ENCODE results near the gene PAPPA2. TPM values are rescaled to one million over a fixed set of nuclear protein-coding genes. Genes with fewer than 3 reads are reported as not detected.
A peak's percentile ranks its signal among the peaks of the same experiment; 100 is the strongest.

The PAPPA2 gene
- total and polyA plus RNA-seq, 11 donors, result 0.04 to 1.5 (median 0.38) TPM

- WGBS, 4 donors, result 12 to 34% (median 15%) methylated on average over 2 of the region's 2 CpGs
- peak overlapping the region in 8 of 12 donors; percentile 23 to 66 (median 34) for H3K27ac ChIP-seq
- no peak for TF ChIP-seq POLR2A (IDR thresholded peaks at IDR 0.05)
- no peak for TF ChIP-seq CTCF (IDR thresholded peaks at IDR 0.05)
- H3K4me1 ChIP-seq, result peaks cover 0 to 11% (median 0%) of the 10 kb centered on the region in 12 donors
- peak in 3 of 5 donors; percentile 35 to 50 (median 36) for DNase-seq
- no peak overlapping the region for H3K4me3 ChIP-seq
- H3K36me3 ChIP-seq, result no peaks in the 10 kb centered on the region
- intact Hi-C loops (cut with DNase I), result no loop called here
- no peaks in the 10 kb centered on the region for H3K27me3 ChIP-seq
- H3K9me3 ChIP-seq, result no peaks in the 10 kb centered on the region
- ATAC-seq, result peak; percentile 47 to 93 (median 83)
Measured at GRCh38 chr1:176669782-176670181, 206.8 kb downstream of the PAPPA2 start.

GRCh38 chr1:176670853-176671252 is 207.9 kb downstream of the PAPPA2 start:
- H3K27me3 ChIP-seq, result no peaks in the 10 kb centered on the region
- H3K4me3 ChIP-seq, result no peak overlapping the region
- no peaks in the 10 kb centered on the region for H3K9me3 ChIP-seq
- intact Hi-C loops (cut with DNase I), result no loop called here
- 74 to 85% (median 82%) methylated on average over 3 of the region's 3 CpGs for WGBS, 4 donors
- no peak overlapping the region for H3K27ac ChIP-seq
- peaks cover 0 to 11% (median 0%) of the 10 kb centered on the region in 12 donors for H3K4me1 ChIP-seq
- no peaks in the 10 kb centered on the region for H3K36me3 ChIP-seq
- no peak for TF ChIP-seq POLR2A (IDR thresholded peaks at IDR 0.05)
- no peak for TF ChIP-seq CTCF (IDR thresholded peaks at IDR 0.05)
- DNase-seq (no peak), ATAC-seq (no peak)

- 69 to 78% (median 78%) methylated on average over 3 of the region's 3 CpGs for WGBS, 4 donors
- peaks cover 0 to 4% (median 0%) of the 10 kb centered on the region in 12 donors for H3K4me1 ChIP-seq
- H3K9me3 ChIP-seq, result no peaks in the 10 kb centered on the region
- H3K4me3 ChIP-seq, result no peak overlapping the region
- no peak overlapping the region for H3K27ac ChIP-seq
- ATAC-seq (no peak), DNase-seq (no peak)
- intact Hi-C loops (cut with DNase I), result no loop called here
- no peaks in the 10 kb centered on the region for H3K27me3 ChIP-seq
- H3K36me3 ChIP-seq, result no peaks in the 10 kb centered on the region
- no peak for TF ChIP-seq POLR2A (IDR thresholded peaks at IDR 0.05)
Measured at GRCh38 chr1:176682830-176683535, 220.0 kb downstream of the PAPPA2 start.

DNA sequence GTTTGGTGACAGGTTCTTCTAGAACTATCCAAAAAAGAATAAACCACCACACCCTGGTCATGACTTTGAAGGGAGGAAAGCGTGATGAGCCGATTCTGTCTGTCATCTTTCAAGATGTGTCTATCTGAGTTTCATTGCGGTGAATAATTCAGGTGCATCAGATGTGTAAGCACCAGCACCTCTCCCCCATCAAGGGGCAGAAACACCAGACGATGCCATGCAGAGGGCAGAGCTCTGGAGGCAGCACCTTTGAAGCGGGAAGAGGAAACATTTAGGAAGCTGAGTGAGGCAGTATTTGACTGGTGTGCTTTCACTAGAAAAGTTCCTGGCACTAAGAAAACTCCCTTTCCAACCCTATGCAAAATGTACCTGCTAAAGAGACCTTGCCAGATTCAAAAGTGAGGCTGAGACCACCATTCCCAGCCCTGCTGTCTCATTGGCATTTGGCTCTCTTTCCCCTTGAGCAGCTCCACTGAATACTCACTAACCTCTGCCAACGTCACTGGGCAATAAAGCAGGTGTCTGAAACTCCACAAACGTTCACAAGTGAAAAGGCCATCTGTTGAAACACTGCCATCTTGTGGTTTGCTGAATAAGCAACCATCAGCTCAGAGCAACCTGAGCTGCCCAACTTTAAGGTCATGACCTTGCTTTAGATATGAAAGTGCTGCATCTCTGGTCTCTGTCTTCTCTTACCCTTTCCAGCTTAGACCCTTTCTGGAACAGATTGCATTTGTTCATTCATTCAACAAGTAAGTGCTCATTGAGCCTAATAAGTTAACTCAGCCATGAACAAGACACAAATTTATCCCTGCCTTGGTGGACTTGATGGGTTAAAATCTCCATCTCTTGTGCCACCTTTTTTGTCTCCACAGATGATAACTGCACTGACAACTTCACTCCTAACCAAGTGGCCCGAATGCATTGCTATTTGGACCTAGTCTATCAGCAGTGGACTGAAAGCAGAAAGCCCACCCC is 228.6 kb downstream of the PAPPA2 start:
- peak; percentile 53 to 67 (median 58) for ATAC-seq
- H3K27ac ChIP-seq, result peak overlapping the region; percentile 47 to 92 (median 84)
- H3K9me3 ChIP-seq, result no peaks in the 10 kb centered on the region
- DNase-seq, result peak in 4 of 5 donors; percentile 34 to 60 (median 54)
- H3K27me3 ChIP-seq, result no peaks in the 10 kb centered on the region
- no peak overlapping the region for H3K4me3 ChIP-seq
- no peaks in the 10 kb centered on the region for H3K36me3 ChIP-seq
- 45 to 52% (median 48%) methylated on average over 8 of the region's 8 CpGs for WGBS, 4 donors
- TF ChIP-seq CTCF (IDR thresholded peaks at IDR 0.05) (peak; percentile 38 to 78 (median 62)), POLR2A (IDR thresholded peaks at IDR 0.05) (no peak)
- intact Hi-C loops (cut with DNase I), result loop anchor here (1.0 to 10.0 kb wide), 17 partner anchors 34 to 836 kb away; no protein-coding TSS in a partner anchor
- H3K4me1 ChIP-seq, result peaks cover 0 to 35% (median 11%) of the 10 kb centered on the region in 12 donors
